ENCODE results near the gene EDC3. TPM values are rescaled to one million over a fixed set of nuclear protein-coding genes. Genes with fewer than 3 reads are reported as not detected.
A peak's percentile ranks its signal among the peaks of the same experiment; 100 is the strongest.

Gene EDC3
- total RNA-seq, 4 donors from 2014 or later = 13.0 to 52.4 (median 23.5) TPM

DNA sequence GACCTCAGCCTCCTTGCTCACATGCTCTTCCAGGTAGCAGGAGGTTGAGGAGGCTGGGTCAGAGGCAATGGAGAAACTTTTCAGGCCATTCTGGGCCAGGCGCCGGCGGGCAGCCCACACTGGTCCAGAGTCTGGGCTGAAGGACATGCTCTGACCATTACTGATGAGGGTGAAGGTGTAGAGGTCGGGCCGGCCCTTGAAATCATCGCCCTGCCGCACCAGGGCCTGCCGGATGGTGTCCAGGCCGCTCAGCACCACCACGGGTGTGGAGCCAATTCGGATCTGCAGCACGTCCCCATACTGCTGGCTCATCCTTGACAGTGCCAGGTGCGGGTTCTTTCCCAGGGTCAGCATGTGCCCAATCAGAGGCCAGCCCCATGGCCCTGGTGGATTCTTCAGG is 26.8 kb upstream of the EDC3 start:
- peak in 1 of 2 donors; percentile 55 for DNase-seq (ENCODE audit: low spot score in 2 of 2)
- no peak overlapping the region for H3K27ac ChIP-seq
- TF ChIP-seq, protein P1, sequence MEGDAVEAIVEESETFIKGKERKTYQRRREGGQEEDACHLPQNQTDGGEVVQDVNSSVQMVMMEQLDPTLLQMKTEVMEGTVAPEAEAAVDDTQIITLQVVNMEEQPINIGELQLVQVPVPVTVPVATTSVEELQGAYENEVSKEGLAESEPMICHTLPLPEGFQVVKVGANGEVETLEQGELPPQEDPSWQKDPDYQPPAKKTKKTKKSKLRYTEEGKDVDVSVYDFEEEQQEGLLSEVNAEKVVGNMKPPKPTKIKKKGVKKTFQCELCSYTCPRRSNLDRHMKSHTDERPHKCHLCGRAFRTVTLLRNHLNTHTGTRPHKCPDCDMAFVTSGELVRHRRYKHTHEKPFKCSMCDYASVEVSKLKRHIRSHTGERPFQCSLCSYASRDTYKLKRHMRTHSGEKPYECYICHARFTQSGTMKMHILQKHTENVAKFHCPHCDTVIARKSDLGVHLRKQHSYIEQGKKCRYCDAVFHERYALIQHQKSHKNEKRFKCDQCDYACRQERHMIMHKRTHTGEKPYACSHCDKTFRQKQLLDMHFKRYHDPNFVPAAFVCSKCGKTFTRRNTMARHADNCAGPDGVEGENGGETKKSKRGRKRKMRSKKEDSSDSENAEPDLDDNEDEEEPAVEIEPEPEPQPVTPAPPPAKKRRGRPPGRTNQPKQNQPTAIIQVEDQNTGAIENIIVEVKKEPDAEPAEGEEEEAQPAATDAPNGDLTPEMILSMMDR (IDR thresholded peaks at IDR 0.05) = no peak
- TF ChIP-seq EP300 (IDR thresholded peaks at IDR 0.05) = no peak
- TF ChIP-seq POLR2AphosphoS5 (IDR thresholded peaks at IDR 0.05) = no peak
- TF ChIP-seq POLR2A (IDR thresholded peaks at IDR 0.05) = no peak

DNA sequence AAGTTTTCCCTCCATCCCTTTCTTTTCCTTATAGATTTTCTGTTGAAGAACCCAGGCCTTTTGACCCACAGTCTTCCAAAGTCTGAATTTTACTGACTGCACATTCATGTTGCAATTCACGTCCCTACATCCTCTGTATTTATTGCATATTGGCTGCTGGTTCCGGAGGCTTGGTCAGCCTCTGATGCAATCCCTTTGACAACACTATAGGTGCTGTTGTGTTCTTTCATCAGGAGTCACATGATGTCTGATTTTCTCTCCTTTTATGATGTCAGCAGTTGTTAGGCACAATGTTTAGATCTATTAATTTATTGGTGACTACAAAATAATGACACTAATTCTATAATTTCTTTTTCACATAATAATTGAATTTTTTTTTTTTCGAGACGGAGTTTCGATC is 20.8 kb upstream of the EDC3 start:
- TF ChIP-seq, protein P1 (IDR thresholded peaks at IDR 0.05) = no peak
- TF ChIP-seq EP300 (IDR thresholded peaks at IDR 0.05) (no peak), POLR2A (IDR thresholded peaks at IDR 0.05) (no peak), POLR2AphosphoS5 (IDR thresholded peaks at IDR 0.05) (no peak)
- Histone ChIP-seq H3K27ac (no peak overlapping the region), H3K27me3 (no peaks in the 10 kb centered on the region), H3K9me3 (no peaks in the 10 kb centered on the region), H3K36me3 (no peaks in the 10 kb centered on the region), H3K4me1 (no peaks in the 10 kb centered on the region), H3K4me3 (no peak overlapping the region)
- no peak for DNase-seq (ENCODE audit: low spot score in 2 of 2)
- 81% methylated on average over 5 of the region's 5 CpGs for WGBS

More for the DNA sequence above, 26.8 kb upstream of the EDC3 start:
- H3K4me1 ChIP-seq = peaks cover 23% of the 10 kb centered on the region
- peaks cover 21% of the 10 kb centered on the region for H3K27me3 ChIP-seq
- no peaks in the 10 kb centered on the region for H3K9me3 ChIP-seq
- 83% methylated on average over 6 of the region's 13 CpGs for WGBS
- no peaks in the 10 kb centered on the region for H3K36me3 ChIP-seq
- no peak overlapping the region for H3K4me3 ChIP-seq

DNA sequence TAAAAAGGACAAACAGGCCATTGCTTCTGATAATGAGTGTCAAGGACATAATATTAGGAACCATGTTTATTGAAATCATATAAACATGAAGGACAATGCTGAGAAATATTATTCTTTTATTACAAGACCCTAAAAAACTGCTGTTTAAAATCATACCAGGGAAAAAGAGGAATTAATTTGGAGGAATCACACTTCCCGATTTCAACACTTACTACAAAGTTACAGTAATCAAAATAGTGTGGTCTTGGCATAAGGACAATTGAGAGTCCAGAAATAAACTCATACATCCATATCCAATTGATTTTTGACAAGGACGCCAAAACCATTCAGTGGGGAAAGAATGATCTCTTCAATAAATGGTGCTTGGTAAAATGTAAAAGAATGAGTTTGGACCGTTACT is 16.5 kb upstream of the EDC3 start:
- Histone ChIP-seq H3K27me3 (peaks cover 4% of the 10 kb centered on the region), H3K9me3 (no peaks in the 10 kb centered on the region), H3K4me3 (no peak overlapping the region), H3K36me3 (no peaks in the 10 kb centered on the region), H3K4me1 (no peaks in the 10 kb centered on the region), H3K27ac (no peak overlapping the region)
- no peak for TF ChIP-seq POLR2A (IDR thresholded peaks at IDR 0.05)
- TF ChIP-seq, protein P1 (IDR thresholded peaks at IDR 0.05) = no peak
- TF ChIP-seq EP300 (IDR thresholded peaks at IDR 0.05) = no peak
- no peak for TF ChIP-seq POLR2AphosphoS5 (IDR thresholded peaks at IDR 0.05)
- WGBS = 50% methylated on average over 3 of the region's 3 CpGs
- DNase-seq (ENCODE audit: low spot score in 2 of 2) = no peak

DNA sequence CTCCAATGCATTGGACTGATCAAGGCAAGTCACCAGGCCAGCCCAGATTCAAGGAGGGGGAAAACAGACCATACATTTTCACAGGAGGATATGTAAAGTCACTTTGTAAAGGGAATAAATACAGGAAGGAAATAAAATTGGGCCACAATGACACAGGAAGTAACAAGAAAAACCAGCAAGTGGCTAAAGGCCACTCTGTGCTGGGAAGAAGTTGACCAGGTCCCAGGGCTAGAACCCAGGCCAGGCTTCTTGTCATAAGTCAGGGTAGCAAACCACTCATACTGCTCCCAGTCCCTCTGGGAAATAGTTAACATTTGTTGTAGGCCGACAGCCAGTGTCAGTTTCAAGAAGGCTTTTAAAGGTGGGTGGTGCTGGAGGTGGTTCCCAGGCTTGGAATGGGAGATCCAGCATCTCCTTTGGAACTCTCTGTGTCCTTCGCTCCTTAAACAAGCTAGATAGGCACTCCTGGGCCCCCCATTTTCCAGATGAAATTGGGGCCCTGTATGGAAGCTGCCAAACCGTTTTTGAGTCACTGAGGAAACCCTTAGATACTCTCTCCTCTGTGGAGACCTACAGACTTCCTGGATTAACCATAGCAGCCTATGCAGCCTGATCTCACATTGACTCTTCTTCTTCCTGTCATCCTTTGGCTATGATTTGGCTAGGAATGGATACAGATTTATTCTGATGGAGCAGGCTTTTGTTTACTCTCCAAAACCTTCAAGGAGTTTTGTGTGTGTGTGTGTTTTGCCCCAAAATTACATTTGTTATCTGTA is 14.7 kb upstream of the EDC3 start:
- no peaks in the 10 kb centered on the region for H3K36me3 ChIP-seq
- TF ChIP-seq, protein P1 (IDR thresholded peaks at IDR 0.05) = no peak
- no peak for TF ChIP-seq POLR2A (IDR thresholded peaks at IDR 0.05)
- WGBS = 48% methylated on average over 3 of the region's 3 CpGs
- no peaks in the 10 kb centered on the region for H3K9me3 ChIP-seq
- H3K27ac ChIP-seq = no peak overlapping the region
- H3K4me3 ChIP-seq = no peak overlapping the region
- no peaks in the 10 kb centered on the region for H3K4me1 ChIP-seq
- peaks cover 8% of the 10 kb centered on the region for H3K27me3 ChIP-seq
- peak in 1 of 2 donors; percentile 55 for DNase-seq (ENCODE audit: low spot score in 2 of 2)

DNA sequence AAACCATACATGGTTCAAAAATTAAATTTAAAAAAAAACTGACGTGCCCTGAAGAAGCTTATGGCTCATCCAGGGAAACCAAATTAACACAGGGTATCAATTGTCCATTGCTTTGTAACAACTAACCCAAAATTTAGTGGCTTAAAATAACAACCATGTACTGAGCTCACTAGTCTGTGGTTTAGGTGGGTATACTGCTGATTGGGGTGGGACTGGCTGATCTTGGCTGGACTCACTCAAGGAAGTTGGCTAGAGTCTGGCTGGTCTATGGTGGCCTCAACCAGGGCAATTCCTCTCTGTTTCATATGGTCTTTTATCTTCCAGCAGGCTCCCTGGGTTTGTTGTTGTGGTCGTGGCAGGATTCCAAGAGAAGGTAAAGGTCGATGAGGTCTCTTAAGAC is 14.1 kb upstream of the EDC3 start:
- H3K4me3 ChIP-seq = no peak overlapping the region
- no peaks in the 10 kb centered on the region for H3K9me3 ChIP-seq
- no peaks in the 10 kb centered on the region for H3K4me1 ChIP-seq
- TF ChIP-seq EP300 (IDR thresholded peaks at IDR 0.05) (no peak), POLR2AphosphoS5 (IDR thresholded peaks at IDR 0.05) (no peak), POLR2A (IDR thresholded peaks at IDR 0.05) (no peak)
- TF ChIP-seq, protein P1 (IDR thresholded peaks at IDR 0.05) = no peak
- no peak for DNase-seq (ENCODE audit: low spot score in 2 of 2)
- H3K36me3 ChIP-seq = no peaks in the 10 kb centered on the region
- peaks cover 8% of the 10 kb centered on the region for H3K27me3 ChIP-seq
- no peak overlapping the region for H3K27ac ChIP-seq
- 73% methylated on average over 3 of the region's 3 CpGs for WGBS
